Stimulated activated CD4-positive, alpha-beta T cell treated with anti-CD3 and anti-CD28 coated beads, Interleukin-2, amount 100 ng/mL, for 4 hours (primary cell): ENCODE results near the gene GJB5.

Source experiments
- DNase-seq: peaks from one replicate; pipeline ENCODE4 v3.0.0-alpha.2; 2020; ENCODE audit warnings: low read depth

The GJB5 gene

DNA sequence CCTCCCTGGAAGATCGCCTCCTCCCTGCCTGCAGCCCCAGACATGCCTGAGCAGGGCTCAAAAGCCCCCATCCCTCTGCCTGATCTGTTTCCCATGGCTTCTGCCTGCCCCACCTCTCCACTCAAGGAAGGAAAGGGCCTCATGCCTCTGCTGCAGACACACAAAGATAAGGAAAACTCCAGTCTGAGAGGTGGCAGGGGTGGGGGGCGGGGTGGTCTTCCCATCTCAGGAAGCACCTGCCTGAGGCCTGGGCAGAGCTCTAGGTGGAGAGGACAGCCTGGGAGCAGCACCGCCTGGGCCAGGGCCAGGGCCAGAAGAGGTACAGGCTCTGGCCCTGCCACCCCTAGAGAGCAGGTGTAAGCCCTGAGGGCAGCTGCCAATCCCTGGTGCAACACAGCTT is 22.1 kb downstream of the GJB5 start:
- DNase-seq, result no peak

DNA sequence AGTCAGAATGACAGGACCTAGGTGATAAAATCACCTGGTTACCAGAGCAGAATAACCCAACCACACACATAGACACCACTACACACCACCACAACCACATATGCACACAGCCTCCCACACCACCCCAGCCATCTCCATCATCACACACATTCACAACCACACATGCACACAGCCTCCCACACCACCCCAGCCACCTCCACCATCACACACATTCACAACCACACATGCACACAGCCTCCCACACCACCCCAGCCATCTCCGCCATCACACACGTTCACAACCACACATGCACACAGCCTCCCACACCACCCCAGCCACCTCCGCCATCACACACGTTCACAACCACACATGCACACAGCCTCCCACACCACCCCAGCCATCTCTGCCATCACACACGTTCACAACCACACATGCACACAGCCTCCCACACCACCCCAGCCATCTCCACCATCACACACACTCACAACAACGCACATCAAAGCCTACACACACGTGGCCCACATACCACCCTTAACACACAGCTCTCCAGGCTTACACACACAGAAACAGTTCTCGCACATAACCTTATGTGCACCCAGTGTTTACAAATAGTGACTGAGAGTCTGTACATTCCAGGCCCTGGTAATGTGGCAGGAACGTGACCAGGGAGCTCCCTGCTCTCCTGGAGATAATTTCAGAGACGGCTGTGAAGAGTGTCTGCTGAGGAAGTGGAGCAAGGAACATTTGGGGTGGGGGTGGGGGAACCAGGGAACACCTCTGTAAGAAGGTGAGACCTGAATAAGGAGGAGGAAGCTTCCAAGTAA is 22.9 kb downstream of the GJB5 start:
- DNase-seq, result no peak

DNA sequence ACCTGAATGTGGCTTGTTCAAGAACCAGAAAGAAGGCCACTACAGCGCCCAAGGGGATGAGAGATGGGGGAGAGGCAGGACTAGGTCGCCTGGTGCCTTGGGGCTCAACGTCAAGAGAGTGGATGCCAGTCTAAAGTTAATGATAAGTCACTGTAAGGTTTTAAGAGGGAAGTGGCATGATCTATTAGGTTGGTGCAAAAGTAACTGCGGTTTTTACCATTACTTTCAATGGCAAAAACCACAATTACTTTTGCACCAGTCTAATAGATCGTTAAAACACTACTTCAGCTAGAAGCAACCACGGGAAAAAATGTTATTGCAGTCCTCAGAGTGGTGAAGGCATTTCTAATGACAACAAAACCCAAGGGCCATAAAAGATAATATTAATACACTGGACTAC is 23.5 kb downstream of the GJB5 start:
- DNase-seq, result no peak

DNA sequence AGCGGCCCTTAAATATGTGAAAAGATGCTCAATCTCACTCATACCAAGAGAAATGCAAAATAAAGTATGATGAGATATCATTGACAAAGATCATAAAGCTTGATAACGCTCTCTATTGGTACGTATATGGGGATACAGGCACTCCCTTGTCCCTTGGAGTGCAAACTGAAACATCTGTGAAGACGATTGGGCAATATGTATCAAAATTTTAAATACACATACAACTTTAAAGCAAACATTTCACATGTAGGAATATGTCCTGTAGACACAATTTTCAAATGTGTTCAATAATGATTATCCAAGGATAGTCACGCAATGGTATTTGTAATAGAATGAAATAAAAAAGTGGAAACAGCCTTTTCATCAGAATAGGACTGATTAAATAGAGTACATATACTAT is 24.2 kb downstream of the GJB5 start:
- DNase-seq, result no peak

DNA sequence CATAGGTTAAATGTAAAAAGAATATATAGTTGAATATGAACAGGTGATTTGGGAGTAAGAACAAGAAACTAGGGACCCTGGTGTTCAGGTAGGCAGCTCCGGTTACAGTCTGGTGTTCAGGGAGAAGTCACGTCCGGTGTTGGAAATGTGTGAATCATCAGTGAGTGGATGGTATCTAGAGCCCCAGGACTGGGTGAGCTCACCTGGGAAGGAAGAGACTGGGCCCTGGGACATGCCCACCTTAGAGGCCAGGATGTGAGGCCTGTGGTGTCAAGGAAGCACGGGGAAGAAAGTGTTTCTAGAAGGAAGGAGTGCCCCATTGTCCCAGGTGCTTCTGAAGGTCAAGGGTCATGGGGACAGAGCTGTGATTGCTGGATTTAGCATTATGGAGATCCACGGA is 24.7 kb downstream of the GJB5 start:
- no peak for DNase-seq

DNA sequence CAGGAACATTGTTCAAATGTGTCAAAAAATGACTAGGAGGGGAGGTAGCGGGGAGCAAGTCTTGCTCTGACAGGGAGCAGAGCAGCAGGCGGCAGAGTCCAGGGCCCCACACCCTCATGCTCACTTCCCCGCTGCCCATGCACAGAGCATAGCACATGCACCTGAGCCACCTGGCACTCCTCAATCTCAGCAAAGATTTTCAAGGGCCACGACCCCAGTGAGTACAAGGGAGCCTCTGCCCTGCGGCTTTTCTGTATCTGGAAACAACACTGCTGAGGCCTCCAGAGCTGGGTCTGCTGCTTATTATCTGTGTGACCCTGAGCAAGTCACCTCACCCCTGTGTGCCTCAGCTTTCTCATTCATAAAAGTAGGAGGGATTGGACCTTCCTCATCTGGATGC is 25.1 kb downstream of the GJB5 start:
- no peak for DNase-seq

DNA sequence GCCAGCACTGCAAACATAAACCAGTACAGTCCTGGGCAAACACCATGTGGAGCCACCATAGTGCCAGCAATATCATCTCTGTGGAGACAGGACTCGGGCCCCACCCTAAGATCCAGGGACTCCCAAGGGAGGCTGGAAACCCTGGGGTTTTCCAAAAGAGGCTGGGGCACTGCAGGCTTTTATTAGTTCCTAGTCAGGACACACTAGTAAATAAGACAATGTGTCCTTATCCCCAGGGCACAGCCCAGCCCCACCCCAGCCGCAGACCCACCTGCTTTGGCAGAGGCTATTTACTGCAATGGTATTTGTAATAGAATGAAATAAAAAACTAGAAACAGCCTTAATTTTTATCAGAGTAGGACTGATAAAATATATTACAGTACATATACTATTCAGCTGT is 25.7 kb downstream of the GJB5 start:
- no peak for DNase-seq

DNA sequence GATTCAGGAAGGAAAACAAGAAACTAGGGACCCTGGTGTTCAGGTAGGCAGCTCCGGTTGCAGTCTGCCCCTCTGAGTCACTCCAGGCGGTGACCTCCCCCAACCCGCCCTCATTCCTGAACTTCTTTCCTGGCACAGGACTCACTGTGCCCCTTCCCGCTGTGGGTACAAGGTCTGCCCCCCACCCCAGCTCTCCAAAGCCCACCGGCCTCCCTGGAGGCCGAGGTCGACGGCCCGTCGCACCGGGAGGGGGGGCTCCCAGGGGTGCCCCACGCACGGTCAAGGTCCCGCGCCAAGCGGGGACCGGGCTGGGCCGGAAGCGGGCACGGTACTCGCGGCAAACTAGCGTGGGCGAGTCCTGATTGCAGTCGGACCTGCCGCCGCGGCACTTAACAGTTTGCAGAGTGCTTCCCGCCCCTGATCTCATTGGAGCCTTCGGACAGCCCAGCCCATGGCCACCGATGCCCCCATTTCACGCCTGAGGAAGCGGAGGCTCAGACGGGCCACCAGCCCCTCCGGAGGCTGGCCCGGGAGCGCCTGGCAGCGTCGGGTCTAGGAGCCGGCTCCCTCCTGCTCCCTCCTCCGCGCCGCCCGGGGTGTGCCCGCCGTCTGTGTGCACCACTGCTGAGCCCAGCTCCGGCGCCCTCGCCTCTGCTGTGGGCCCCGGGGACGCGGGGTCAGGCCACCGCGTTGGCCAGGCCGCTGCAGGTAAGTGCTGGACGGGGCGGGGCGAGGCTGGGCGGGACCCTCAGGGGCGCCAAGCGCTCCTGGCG is 26.4 kb downstream of the GJB5 start, which contains the start of gene GJB3:
TSS of gene GJB3 (plus strand) at position 144 of the 773 bp plus-strand sequence. CDS start 3,549 bp downstream, outside the sequence.
- no peak for DNase-seq

DNA sequence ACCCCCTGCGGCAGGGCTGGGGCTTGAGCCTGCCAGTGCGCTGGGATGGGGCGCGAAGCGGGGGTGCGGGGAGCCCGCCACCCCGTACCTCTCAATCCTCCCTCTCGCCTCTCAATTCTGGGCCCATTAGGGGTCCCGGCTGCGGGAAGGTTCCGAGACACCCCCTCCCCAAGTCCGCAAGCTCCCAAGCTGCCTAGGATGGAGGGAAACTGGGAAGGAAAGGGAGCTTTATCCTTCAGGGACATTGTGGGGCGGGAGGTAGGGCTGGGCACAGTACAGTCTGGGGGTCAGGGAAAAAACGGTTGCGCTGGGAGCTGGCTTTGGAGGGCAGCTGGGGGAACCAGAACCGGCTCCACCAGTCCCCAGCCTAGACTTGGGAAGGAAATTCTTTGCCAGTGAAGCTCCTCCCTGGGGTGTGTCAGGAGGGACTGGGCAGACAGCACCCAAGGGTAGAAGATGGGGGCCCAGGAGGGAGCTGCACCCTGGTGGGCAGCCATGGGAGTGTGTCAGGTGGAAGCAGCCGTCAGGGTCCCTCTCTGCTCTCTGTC is 27.1 kb downstream of the GJB5 start:
- no peak for DNase-seq

DNA sequence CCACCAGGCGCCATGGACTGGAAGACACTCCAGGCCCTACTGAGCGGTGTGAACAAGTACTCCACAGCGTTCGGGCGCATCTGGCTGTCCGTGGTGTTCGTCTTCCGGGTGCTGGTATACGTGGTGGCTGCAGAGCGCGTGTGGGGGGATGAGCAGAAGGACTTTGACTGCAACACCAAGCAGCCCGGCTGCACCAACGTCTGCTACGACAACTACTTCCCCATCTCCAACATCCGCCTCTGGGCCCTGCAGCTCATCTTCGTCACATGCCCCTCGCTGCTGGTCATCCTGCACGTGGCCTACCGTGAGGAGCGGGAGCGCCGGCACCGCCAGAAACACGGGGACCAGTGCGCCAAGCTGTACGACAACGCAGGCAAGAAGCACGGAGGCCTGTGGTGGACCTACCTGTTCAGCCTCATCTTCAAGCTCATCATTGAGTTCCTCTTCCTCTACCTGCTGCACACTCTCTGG is 29.9 kb downstream of the GJB5 start:
- no peak for DNase-seq

DNA sequence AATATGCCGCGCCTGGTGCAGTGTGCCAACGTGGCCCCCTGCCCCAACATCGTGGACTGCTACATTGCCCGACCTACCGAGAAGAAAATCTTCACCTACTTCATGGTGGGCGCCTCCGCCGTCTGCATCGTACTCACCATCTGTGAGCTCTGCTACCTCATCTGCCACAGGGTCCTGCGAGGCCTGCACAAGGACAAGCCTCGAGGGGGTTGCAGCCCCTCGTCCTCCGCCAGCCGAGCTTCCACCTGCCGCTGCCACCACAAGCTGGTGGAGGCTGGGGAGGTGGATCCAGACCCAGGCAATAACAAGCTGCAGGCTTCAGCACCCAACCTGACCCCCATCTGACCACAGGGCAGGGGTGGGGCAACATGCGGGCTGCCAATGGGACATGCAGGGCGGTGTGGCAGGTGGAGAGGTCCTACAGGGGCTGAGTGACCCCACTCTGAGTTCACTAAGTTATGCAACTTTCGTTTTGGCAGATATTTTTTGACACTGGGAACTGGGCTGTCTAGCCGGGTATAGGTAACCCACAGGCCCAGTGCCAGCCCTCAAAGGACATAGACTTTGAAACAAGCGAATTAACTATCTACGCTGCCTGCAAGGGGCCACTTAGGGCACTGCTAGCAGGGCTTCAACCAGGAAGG is 30.5 kb downstream of the GJB5 start:
- DNase-seq, result no peak

DNA sequence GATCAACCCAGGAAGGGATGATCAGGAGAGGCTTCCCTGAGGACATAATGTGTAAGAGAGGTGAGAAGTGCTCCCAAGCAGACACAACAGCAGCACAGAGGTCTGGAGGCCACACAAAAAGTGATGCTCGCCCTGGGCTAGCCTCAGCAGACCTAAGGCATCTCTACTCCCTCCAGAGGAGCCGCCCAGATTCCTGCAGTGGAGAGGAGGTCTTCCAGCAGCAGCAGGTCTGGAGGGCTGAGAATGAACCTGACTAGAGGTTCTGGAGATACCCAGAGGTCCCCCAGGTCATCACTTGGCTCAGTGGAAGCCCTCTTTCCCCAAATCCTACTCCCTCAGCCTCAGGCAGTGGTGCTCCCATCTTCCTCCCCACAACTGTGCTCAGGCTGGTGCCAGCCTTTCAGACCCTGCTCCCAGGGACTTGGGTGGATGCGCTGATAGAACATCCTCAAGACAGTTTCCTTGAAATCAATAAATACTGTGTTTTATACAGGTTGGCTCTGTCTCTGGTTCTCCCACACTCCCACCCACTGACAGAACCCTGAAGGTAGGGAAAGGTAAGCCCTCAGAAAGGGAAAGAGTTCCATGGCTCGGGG is 31.1 kb downstream of the GJB5 start:
- DNase-seq, result no peak

DNA sequence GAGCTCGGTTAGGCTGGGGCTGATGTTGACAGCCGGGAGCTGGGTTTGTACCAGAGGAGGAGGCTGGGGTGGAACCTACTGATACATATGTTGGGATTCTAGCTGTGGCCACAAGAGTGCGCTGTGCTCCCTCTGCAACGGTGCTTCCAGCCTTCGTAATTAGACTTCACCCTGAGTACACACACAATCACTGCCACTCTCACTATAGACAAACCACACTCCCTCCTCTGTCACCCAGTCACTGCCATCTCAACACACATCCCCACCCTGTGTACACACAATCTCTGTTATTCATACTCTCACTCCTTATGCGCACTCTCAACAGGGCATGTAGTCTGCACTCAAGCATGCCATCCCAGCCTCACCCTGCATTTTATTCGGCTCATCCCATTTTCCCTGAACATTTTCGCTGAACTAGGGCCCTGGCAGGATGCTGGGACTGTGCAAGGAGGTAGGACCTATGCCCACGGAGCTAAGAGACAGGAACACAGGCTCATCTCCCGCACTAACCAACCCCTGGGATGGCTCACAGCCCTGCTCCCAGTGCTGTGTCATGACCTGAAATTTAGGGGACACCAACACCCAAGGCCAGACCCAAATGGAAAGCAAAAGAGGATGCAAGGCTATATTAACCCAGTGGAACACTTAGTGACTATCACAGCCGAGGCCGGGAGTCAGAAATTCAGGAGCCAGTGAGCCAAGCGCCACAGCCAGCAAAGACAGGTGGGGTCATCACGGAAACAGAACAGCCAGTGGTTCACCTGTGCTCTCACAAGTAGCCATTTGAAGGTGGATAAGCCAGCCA is 31.9 kb downstream of the GJB5 start:
- DNase-seq, result peak; percentile 36

DNA sequence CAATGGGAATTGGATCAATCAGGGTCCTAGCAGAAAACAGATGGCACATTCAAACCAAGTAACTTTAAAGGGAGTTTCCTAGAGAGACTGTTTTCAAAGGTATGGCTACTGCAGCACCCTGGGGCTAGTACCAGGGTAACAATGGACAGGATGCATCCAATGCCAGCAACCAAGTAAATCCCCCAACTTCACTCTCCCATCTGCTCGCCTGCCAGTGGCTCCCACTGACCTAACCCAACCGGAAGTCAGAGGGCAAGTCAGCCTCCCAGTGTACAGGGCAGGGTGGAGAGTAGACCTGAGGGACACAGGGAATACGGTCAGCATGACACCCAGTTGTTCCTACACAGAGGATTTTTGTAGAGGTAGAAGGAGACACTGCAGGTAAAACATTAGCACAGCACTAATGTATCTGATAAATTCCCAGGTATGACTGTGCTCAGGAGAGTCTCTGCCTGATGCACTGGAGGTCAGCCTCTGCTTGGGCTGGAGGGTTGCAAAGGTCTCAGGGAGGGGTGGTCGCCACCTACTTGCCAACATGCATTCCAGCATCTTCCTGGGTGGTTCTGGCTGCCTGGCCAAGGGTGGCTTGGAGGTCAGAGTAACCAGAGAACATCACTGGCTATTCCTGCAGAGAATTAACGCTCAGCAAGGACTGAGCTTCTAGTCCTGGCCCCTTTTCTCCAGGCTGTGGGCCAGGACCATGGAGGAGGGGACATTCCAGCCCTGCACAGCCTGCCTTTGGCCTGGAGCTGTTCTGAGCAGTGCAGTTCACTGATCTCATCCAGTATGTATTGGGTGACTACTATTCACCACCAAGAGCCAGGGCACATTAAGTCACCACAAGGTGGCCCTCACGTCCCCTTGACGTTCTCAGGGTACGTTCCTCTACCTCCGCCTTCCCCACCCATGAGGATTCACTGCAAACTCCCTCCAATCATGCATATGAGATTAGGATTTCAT is 32.9 kb downstream of the GJB5 start:
- no peak for DNase-seq

DNA sequence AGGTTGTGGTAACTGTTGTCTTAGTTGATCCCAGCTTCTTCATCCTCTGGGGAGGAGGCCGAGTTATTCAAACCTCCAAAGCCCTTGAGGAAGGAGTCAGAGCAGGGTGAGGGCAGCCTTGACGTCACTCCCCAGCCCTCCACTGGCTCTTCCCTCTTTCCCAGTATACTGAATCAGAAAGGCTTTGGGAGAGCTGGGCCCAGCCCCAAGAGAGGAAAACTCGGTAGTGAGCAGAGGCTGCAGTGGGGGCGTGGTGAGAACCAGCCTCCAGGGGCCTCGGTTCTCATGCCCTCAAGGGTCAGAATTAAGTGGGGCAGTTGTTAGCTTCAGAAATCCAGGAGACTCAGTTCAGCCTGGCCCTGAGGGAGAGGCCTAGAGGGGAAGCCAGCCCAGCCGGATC is 36.1 kb downstream of the GJB5 start:
- DNase-seq, result no peak

DNA sequence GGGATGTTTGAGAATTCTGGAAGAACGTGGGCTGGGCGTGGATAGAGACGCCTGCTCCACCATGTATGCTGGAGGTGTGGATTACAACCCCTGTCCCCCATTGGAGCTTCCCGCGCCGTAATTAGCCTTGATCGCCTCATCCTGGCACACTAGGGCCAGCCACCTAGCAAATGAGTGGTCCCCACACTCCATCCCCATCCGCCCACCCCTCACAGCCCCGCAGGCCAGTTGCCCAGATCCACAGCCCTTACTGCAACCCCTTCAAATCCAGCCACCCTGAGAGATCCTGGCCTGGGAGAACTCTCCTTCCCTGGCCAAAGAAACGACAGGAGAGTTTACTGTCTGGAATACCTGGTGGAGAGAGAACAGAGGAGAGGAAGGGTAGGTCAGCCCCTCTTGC is 37.6 kb downstream of the GJB5 start:
- DNase-seq, result no peak

DNA sequence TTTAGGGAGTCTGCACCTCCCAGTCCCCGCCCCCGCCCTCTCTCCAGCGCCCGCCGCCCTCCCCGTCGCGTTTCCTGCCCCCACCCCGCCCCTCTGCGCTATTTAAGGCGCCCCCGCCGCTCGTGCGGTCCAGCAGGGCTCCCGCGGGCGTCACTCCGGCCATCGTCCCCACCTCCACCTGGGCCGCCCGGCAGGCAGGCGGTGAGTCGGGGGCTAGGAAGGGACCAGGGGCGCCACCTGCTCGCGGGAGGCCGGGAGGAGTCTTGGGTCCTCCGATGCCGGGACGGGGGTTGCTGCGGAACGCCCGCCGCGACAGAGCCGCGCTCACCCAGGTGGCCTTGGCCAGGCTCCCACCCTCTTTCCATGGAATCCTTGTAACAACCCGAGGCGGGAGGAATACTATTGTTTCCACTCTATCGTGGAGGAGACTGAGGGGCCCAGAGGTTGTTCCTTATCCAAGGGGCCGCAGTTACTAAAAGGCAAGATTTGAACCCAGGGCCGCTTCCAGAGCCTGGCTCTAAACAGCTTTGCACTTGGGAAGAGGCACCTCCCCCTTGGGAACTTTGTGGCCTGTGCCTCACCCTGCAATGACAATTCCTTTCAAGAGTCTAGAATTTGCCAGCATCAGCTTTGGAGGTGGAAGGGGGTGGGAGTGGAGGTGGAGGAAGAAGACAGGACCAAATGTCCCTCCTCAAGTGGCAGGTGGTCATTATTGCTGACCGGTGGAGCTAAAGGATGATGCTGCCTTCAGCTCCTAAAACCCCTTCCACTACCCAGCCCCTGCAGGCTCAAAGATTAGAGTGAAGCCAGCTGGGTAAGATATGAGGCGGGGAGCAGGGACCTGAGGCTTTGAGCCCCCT is 38.3 kb downstream of the GJB5 start, which contains the start of gene GJA4:
TSS of gene GJA4 (plus strand) at position 132 of the 860 bp plus-strand sequence. CDS start 1,215 bp downstream, outside the sequence.
- no peak for DNase-seq

DNA sequence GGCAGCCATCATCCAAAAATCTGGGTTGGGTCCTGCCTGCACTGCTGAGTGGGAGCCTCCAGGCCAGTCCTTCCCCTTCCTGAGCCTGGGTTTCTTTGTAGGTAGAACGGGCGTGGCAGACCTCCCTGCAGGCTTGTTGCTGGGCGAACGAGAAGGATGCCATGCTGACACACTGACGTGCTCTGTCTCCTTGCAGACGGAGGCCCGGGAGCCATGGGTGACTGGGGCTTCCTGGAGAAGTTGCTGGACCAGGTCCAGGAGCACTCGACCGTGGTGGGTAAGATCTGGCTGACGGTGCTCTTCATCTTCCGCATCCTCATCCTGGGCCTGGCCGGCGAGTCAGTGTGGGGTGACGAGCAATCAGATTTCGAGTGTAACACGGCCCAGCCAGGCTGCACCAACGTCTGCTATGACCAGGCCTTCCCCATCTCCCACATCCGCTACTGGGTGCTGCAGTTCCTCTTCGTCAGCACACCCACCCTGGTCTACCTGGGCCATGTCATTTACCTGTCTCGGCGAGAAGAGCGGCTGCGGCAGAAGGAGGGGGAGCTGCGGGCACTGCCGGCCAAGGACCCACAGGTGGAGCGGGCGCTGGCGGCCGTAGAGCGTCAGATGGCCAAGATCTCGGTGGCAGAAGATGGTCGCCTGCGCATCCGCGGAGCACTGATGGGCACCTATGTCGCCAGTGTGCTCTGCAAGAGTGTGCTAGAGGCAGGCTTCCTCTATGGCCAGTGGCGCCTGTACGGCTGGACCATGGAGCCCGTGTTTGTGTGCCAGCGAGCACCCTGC is 39.3 kb downstream of the GJB5 start:
- DNase-seq, result no peak
